HepG2 (cell line): Measurements from ENCODE around the gene EIF3L. TPM values are rescaled to one million over a fixed set of nuclear protein-coding genes. Genes with fewer than 3 reads are reported as not detected.

Experiments
- ETS1 ChIP-seq: sonication (generic); formaldehyde crosslinking; IDR thresholded peaks from 2 replicates; pipeline ENCODE4 v1.4.0; 2020; ENCODE audit warnings: missing genetic modification reagents
- HOXA9 ChIP-seq: sonication (generic); formaldehyde crosslinking; IDR thresholded peaks from 2 replicates; pipeline ENCODE4 v1.8.1; 2022; ENCODE audit warnings: missing genetic modification reagents, mild to moderate bottlenecking, moderate library complexity, borderline replicate concordance
- MLXIP ChIP-seq: sonication (generic); formaldehyde crosslinking; IDR thresholded peaks from 2 replicates; pipeline ENCODE4 v1.9.0; 2021; ENCODE audit warnings: missing genetic modification reagents, borderline replicate concordance
- POLR2A ChIP-seq, 2 experiments: IDR thresholded peaks; 2 replicates each; pipeline ENCODE4 v1.6.1; 2011; ENCODE audit warnings: low read depth in 2 of 2, low read length in 2 of 2, mild to moderate bottlenecking in 1 of 2, moderate library complexity in 1 of 2; ENCODE audit not compliant: insufficient read depth in 1 of 2
- SIN3A ChIP-seq: IDR thresholded peaks from 2 replicates; pipeline ENCODE4 v1.6.1; 2011; ENCODE audit warnings: low read depth, mild to moderate bottlenecking, control low read depth, low read length, borderline replicate concordance
- TBL1XR1 ChIP-seq: fragments of 150-350 bp; IDR thresholded peaks from 2 replicates; pipeline ENCODE4 v1.6.1; 2014; ENCODE audit warnings: borderline replicate concordance, low read length; ENCODE audit not compliant: partially characterized antibody
- TSC22D2 ChIP-seq: sonication (generic); formaldehyde crosslinking; IDR thresholded peaks from 2 replicates; pipeline ENCODE4 v1.5.1; 2020; ENCODE audit warnings: missing genetic modification reagents, mild to moderate bottlenecking, borderline replicate concordance
- ZKSCAN8 ChIP-seq: IDR thresholded peaks from 2 replicates; pipeline ENCODE4 v1.6.1; 2016; ENCODE audit warnings: borderline replicate concordance, missing genetic modification reagents, missing compliant biosample characterization
- ZNF549 ChIP-seq: sonication (generic); formaldehyde crosslinking; IDR thresholded peaks from 2 replicates; pipeline ENCODE4 v1.5.0; 2020; ENCODE audit warnings: missing genetic modification reagents
- ZNF7 ChIP-seq: IDR thresholded peaks from 2 replicates; pipeline ENCODE4 v1.6.1; 2016; ENCODE audit warnings: missing biosample characterization, missing genetic modification reagents
- polyA plus RNA-seq, 8 experiments: library from polyadenylated mRNA; depleted of rRNA in 3 of 8; stranded (reverse) in 7 of 8; unstranded in 1 of 8; fragments of >200 nt; fragmentation: Illumina TruSeq in 4 of 8; extraction: Trizol in 4 of 8; gene quantifications; 2 replicates each; pipeline versions ENCODE4 v1.2.1 to v1.2.3, GENCODE V29; 2011 to 2016; ENCODE audit warnings: low read depth in 4 of 8, missing spikeins in 1 of 8, mixed read lengths in 1 of 8; ENCODE audit not compliant: insufficient read depth in 1 of 8
- total RNA-seq, 5 experiments: library from RNA; depleted of rRNA; stranded (reverse); fragments of >200 nt; fragmentation: Illumina TruSeq; extraction: Trizol; gene quantifications; 2 replicates each; pipeline ENCODE4 v1.2.3, GENCODE V29; 2016; ENCODE audit warnings: low read depth in 1 of 5
- TF ChIP-seq, protein P1 (sequence below): IDR thresholded peaks from 2 replicates; pipeline ENCODE4 v1.6.1; 2016; ENCODE audit warnings: missing genetic modification reagents, missing compliant biosample characterization
- TF ChIP-seq, protein P2 (sequence below): sonication (generic); formaldehyde crosslinking; IDR thresholded peaks from 2 replicates; pipeline ENCODE4 v1.8.0; 2022; ENCODE audit warnings: mild to moderate bottlenecking, missing genetic modification reagents; ENCODE audit not compliant: insufficient replicate concordance
- TF ChIP-seq, protein P3 (sequence below): sonication (generic); formaldehyde crosslinking; IDR thresholded peaks from 2 replicates; pipeline ENCODE4 v1.5.0; 2020; ENCODE audit warnings: mild to moderate bottlenecking, missing genetic modification reagents, borderline replicate concordance
- TF ChIP-seq, protein P4 (sequence below): sonication (generic); formaldehyde crosslinking; IDR thresholded peaks from 2 replicates; pipeline ENCODE4 v1.5.0; 2020; ENCODE audit warnings: mild to moderate bottlenecking, missing genetic modification reagents, borderline replicate concordance

EIF3L gene
- total and polyA plus RNA-seq, 2 of the 13 experiments (the other 11 are each of a cell fraction or from before 2014, with no cell fraction given) = 514 to 793 TPM

DNA sequence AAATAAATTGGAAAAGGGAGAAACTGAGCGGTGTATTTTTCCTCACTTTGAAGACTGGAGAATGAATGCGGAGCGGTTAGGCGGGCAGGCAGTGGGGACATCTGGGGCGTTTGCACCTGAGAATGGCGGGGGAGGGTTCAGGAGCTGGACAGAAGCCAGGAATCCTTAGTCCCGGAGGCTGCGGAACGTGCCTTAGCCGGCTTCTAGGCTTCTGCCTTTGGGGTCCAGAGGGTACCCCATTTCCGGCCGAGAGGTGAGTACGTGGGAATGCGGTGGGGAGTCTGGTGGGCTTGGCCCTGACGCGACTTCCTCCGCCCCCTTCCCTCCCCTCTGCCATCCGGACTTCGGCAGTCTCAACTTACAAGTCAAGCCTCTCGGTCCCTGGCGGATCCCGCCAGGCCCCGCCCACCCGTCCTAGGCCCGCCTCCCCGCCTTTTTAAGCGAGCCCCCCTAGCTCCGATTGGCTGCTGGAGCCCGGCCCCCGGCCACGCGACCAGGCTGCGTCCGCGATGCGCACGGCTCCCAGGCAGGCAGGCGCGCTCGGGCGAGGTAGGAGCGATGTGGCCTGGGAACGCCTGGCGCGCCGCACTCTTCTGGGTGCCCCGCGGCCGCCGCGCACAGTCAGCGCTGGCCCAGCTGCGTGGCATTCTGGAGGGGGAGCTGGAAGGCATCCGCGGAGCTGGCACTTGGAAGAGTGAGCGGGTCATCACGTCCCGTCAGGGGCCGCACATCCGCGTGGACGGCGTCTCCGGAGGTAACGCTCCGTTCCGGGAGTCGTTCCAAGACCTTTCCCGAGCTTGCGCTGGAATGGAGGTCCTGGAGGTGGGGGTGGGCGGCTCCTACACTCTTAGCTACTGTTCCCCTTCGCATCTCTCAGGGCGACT, 41.6 kb upstream of the EIF3L start, which contains the start of gene GCAT (continued):
- no peak for TF ChIP-seq HOXA9 (CRISPR knock-in tag)
- no peak for TF ChIP-seq TSC22D2 (CRISPR knock-in tag)
- peak; percentile 81; the same call in 1 of the 2 replicates for TF ChIP-seq SIN3A
- TF ChIP-seq, protein P1, sequence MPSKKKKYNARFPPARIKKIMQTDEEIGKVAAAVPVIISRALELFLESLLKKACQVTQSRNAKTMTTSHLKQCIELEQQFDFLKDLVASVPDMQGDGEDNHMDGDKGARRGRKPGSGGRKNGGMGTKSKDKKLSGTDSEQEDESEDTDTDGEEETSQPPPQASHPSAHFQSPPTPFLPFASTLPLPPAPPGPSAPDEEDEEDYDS (CRISPR knock-in tag) = 0 out of 2 replicates have a peak, but pooled peaks have one; percentile 60
- TF ChIP-seq, protein P2, sequence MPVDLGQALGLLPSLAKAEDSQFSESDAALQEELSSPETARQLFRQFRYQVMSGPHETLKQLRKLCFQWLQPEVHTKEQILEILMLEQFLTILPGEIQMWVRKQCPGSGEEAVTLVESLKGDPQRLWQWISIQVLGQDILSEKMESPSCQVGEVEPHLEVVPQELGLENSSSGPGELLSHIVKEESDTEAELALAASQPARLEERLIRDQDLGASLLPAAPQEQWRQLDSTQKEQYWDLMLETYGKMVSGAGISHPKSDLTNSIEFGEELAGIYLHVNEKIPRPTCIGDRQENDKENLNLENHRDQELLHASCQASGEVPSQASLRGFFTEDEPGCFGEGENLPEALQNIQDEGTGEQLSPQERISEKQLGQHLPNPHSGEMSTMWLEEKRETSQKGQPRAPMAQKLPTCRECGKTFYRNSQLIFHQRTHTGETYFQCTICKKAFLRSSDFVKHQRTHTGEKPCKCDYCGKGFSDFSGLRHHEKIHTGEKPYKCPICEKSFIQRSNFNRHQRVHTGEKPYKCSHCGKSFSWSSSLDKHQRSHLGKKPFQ (CRISPR knock-in tag) = peak; percentile 3
- no peak for TF ChIP-seq ZNF7
- no peak for TF ChIP-seq MLXIP (CRISPR knock-in tag)
- TF ChIP-seq ZNF549 (CRISPR knock-in tag) = no peak
- no peak for TF ChIP-seq ETS1 (CRISPR knock-in tag)
- TF ChIP-seq, protein P3, sequence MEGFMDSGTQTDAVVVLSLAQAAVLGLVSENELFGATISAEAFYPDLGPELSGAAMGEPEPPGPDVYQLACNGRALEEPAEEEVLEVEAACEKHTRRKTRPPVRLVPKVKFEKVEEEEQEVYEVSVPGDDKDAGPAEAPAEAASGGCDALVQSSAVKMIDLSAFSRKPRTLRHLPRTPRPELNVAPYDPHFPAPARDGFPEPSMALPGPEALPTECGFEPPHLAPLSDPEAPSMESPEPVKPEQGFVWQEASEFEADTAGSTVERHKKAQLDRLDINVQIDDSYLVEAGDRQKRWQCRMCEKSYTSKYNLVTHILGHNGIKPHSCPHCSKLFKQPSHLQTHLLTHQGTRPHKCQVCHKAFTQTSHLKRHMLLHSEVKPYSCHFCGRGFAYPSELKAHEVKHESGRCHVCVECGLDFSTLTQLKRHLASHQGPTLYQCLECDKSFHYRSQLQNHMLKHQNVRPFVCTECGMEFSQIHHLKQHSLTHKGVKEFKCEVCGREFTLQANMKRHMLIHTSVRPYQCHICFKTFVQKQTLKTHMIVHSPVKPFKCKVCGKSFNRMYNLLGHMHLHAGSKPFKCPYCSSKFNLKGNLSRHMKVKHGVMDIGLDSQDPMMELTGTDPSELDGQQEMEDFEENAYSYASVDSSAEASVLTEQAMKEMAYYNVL (CRISPR knock-in tag) = 0 out of 2 replicates have a peak, but pooled peaks have one; percentile 37
- TF ChIP-seq POLR2A (IDR thresholded peaks at IDR 0.05; ENCODE audit: insufficient read depth in 1 of 2, low read depth in 2 of 2, low read length in 2 of 2) = peak; percentile 77 to 81
- TF ChIP-seq TBL1XR1 = no peak
- TF ChIP-seq, protein P4, sequence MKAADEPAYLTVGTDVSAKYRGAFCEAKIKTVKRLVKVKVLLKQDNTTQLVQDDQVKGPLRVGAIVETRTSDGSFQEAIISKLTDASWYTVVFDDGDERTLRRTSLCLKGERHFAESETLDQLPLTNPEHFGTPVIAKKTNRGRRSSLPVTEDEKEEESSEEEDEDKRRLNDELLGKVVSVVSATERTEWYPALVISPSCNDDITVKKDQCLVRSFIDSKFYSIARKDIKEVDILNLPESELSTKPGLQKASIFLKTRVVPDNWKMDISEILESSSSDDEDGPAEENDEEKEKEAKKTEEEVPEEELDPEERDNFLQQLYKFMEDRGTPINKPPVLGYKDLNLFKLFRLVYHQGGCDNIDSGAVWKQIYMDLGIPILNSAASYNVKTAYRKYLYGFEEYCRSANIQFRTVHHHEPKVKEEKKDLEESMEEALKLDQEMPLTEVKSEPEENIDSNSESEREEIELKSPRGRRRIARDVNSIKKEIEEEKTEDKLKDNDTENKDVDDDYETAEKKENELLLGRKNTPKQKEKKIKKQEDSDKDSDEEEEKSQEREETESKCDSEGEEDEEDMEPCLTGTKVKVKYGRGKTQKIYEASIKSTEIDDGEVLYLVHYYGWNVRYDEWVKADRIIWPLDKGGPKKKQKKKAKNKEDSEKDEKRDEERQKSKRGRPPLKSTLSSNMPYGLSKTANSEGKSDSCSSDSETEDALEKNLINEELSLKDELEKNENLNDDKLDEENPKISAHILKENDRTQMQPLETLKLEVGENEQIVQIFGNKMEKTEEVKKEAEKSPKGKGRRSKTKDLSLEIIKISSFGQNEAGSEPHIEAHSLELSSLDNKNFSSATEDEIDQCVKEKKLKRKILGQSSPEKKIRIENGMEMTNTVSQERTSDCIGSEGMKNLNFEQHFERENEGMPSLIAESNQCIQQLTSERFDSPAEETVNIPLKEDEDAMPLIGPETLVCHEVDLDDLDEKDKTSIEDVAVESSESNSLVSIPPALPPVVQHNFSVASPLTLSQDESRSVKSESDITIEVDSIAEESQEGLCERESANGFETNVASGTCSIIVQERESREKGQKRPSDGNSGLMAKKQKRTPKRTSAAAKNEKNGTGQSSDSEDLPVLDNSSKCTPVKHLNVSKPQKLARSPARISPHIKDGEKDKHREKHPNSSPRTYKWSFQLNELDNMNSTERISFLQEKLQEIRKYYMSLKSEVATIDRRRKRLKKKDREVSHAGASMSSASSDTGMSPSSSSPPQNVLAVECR (CRISPR knock-in tag) = peak; percentile 92
- peak; percentile 62; the same call in 1 of the 2 replicates for TF ChIP-seq ZKSCAN8 (CRISPR knock-in tag)
